ENCODE measurements around the gene SORCS2. TPM values are rescaled to one million over a fixed set of nuclear protein-coding genes. Genes with fewer than 3 reads are reported as not detected.
"Not testable (repeated sequence)": the region's sequence is repeated elsewhere in the genome, so short reads cannot be mapped to it uniquely, and the experiment has no call there.

SORCS2 gene
- total RNA-seq, 4 donors from 2014 or later, result 0.48 to 1.8 (median 0.68) TPM; not detected in 1

- no peaks in the 10 kb centered on the region for H3K4me1 ChIP-seq
- H3K4me3 ChIP-seq, result no peak overlapping the region
- no peaks in the 10 kb centered on the region for H3K9me3 ChIP-seq
- no peak for DNase-seq
- no peak for TF ChIP-seq POLR2A (IDR thresholded peaks at IDR 0.05)
- no peak for TF ChIP-seq CTCF (IDR thresholded peaks at IDR 0.05)
- no peak for TF ChIP-seq POLR2AphosphoS5 (IDR thresholded peaks at IDR 0.05)
- TF ChIP-seq EP300 (IDR thresholded peaks at IDR 0.05; ENCODE audit: low read depth), result no peak
- no peak overlapping the region for H3K27ac ChIP-seq
- 33% methylated on average over 2 of the region's 2 CpGs; no CpG with 5 or more reads in 1 of the 2 donors for WGBS, 2 donors (ENCODE audit: low coverage in 1 of 2)
- intact Hi-C loops (cut with DNase I; ENCODE audit: low total_unique reads) (no loop called here), in situ Hi-C loops (cut with MboI; ENCODE audit: low pct_ligation_motif_present in 1 of 4, low pct_unique_long_range_greater_than_20kb in 1 of 4, low sequenced_read_pairs in 3 of 4) (no loop called here)
- no peaks in the 10 kb centered on the region for H3K27me3 ChIP-seq
- H3K36me3 ChIP-seq, result no peaks in the 10 kb centered on the region
Measured at GRCh38 chr4:7451434-7451789, 259.1 kb downstream of the SORCS2 start.

GRCh38 chr4:7451800-7452199, 259.5 kb downstream of the SORCS2 start:
- H3K27me3 ChIP-seq, result no peaks in the 10 kb centered on the region
- WGBS, 2 donors (ENCODE audit: low coverage in 1 of 2), result 60 to 81% methylated on average over 1 to 6 of the region's 6 CpGs
- no peak overlapping the region for H3K4me3 ChIP-seq
- H3K9me3 ChIP-seq, result no peaks in the 10 kb centered on the region
- H3K27ac ChIP-seq, result no peak overlapping the region
- no peak for DNase-seq
- in situ Hi-C loops (cut with MboI; ENCODE audit: low pct_ligation_motif_present in 1 of 4, low pct_unique_long_range_greater_than_20kb in 1 of 4, low sequenced_read_pairs in 3 of 4) (no loop called here), intact Hi-C loops (cut with DNase I; ENCODE audit: low total_unique reads) (no loop called here)
- TF ChIP-seq POLR2A (IDR thresholded peaks at IDR 0.05) (no peak), EP300 (IDR thresholded peaks at IDR 0.05; ENCODE audit: low read depth) (no peak), CTCF (IDR thresholded peaks at IDR 0.05) (no peak), POLR2AphosphoS5 (IDR thresholded peaks at IDR 0.05) (no peak)
- no peaks in the 10 kb centered on the region for H3K4me1 ChIP-seq
- no peaks in the 10 kb centered on the region for H3K36me3 ChIP-seq

GRCh38 chr4:7452802-7453201, 260.5 kb downstream of the SORCS2 start:
- H3K36me3 ChIP-seq; DNase-seq; H3K4me3 ChIP-seq; H3K27ac ChIP-seq; H3K9me3 ChIP-seq; in situ Hi-C loops (cut with MboI; ENCODE audit: low pct_ligation_motif_present in 1 of 4, low pct_unique_long_range_greater_than_20kb in 1 of 4, low sequenced_read_pairs in 3 of 4); H3K27me3 ChIP-seq; H3K4me1 ChIP-seq; intact Hi-C loops (cut with DNase I; ENCODE audit: low total_unique reads): not testable (repeated sequence)
- WGBS, 2 donors (ENCODE audit: low coverage in 1 of 2), result 83% methylated on average over 9 of the region's 9 CpGs; no CpG with 5 or more reads in 1 of the 2 donors

- 75 to 80% methylated on average over 1 to 16 of the region's 16 CpGs for WGBS, 2 donors (ENCODE audit: low coverage in 1 of 2)
- TF ChIP-seq EP300 (IDR thresholded peaks at IDR 0.05; ENCODE audit: low read depth) (no peak), POLR2A (IDR thresholded peaks at IDR 0.05) (no peak), CTCF (IDR thresholded peaks at IDR 0.05) (no peak), POLR2AphosphoS5 (IDR thresholded peaks at IDR 0.05) (no peak)
- no peak for DNase-seq
- in situ Hi-C loops (cut with MboI; ENCODE audit: low pct_ligation_motif_present in 1 of 4, low pct_unique_long_range_greater_than_20kb in 1 of 4, low sequenced_read_pairs in 3 of 4) (no loop called here), intact Hi-C loops (cut with DNase I; ENCODE audit: low total_unique reads) (no loop called here)
- Histone ChIP-seq H3K36me3 (no peaks in the 10 kb centered on the region), H3K9me3 (no peaks in the 10 kb centered on the region), H3K4me1 (no peaks in the 10 kb centered on the region), H3K27ac (no peak overlapping the region), H3K4me3 (no peak overlapping the region), H3K27me3 (no peaks in the 10 kb centered on the region)
Measured at GRCh38 chr4:7457201-7458065, 265.1 kb downstream of the SORCS2 start.

GRCh38 chr4:7458066-7458425, 265.7 kb downstream of the SORCS2 start:
- no peaks in the 10 kb centered on the region for H3K27me3 ChIP-seq
- in situ Hi-C loops (cut with MboI; ENCODE audit: low pct_ligation_motif_present in 1 of 4, low pct_unique_long_range_greater_than_20kb in 1 of 4, low sequenced_read_pairs in 3 of 4), result no loop called here
- intact Hi-C loops (cut with DNase I; ENCODE audit: low total_unique reads), result no loop called here
- WGBS, 2 donors (ENCODE audit: low coverage in 1 of 2), result 69 to 76% methylated on average over 6 to 8 of the region's 9 CpGs
- no peaks in the 10 kb centered on the region for H3K36me3 ChIP-seq
- no peak overlapping the region for H3K27ac ChIP-seq
- TF ChIP-seq CTCF (IDR thresholded peaks at IDR 0.05) (no peak), EP300 (IDR thresholded peaks at IDR 0.05; ENCODE audit: low read depth) (no peak), POLR2A (IDR thresholded peaks at IDR 0.05) (no peak), POLR2AphosphoS5 (IDR thresholded peaks at IDR 0.05) (no peak)
- H3K9me3 ChIP-seq, result no peaks in the 10 kb centered on the region
- DNase-seq, result no peak
- H3K4me1 ChIP-seq, result no peaks in the 10 kb centered on the region
- no peak overlapping the region for H3K4me3 ChIP-seq
